NCI-H524 (cell line): ENCODE data around the gene STRA6.

Source experiments
- DNase-seq, 2 experiments: peaks; one replicate each; lab custom pipeline; 2025; lab: John Stamatoyannopoulos, UW

STRA6 gene

GRCh38 chr15:74180881-74181602 is 21.5 kb downstream of the STRA6 start:
- DNase-seq = no peak

GRCh38 chr15:74179983-74180880 is 22.4 kb downstream of the STRA6 start:
- peak; percentile 22 to 61 for DNase-seq

- DNase-seq = no peak
Observed at GRCh38 chr15:74179101-74179841, 23.3 kb downstream of the STRA6 start.

GRCh38 chr15:74178326-74179100 is 24.1 kb downstream of the STRA6 start:
- DNase-seq = no peak

- DNase-seq = peak in 1 of 2 experiments; percentile 64
Observed at GRCh38 chr15:74176262-74177214, 26.0 kb downstream of the STRA6 start.

GRCh38 chr15:74175271-74176191 is 27.1 kb downstream of the STRA6 start:
- no peak for DNase-seq

GRCh38 chr15:74174958-74175253 is 27.7 kb downstream of the STRA6 start:
- no peak for DNase-seq

- DNase-seq = no peak
Observed at GRCh38 chr15:74174219-74174957, 28.2 kb downstream of the STRA6 start.

- no peak for DNase-seq
Observed at GRCh38 chr15:74173380-74174218, 29.0 kb downstream of the STRA6 start, which contains the start of gene ISLR. ISLR (plus strand) TSS chr15:74173710; CDS start chr15:74174859, 1,149 bp downstream.

- DNase-seq = no peak
Observed at GRCh38 chr15:74172701-74173379, 29.7 kb downstream of the STRA6 start.

GRCh38 chr15:74171965-74172541 is 30.5 kb downstream of the STRA6 start:
- no peak for DNase-seq

- DNase-seq = no peak
Observed at GRCh38 chr15:74170875-74171578, 31.6 kb downstream of the STRA6 start.

- DNase-seq = no peak
Observed at GRCh38 chr15:74170071-74170844, 32.3 kb downstream of the STRA6 start.

- no peak for DNase-seq
Observed at GRCh38 chr15:74168711-74169126, 33.9 kb downstream of the STRA6 start.

- DNase-seq = peak; percentile 16 to 67
Observed at GRCh38 chr15:74167891-74168331, 34.7 kb downstream of the STRA6 start.
